ENCODE data around the gene ADGRD1. TPM values are rescaled to one million over a fixed set of nuclear protein-coding genes. Genes with fewer than 3 reads are reported as not detected.
A peak's percentile ranks its signal among the peaks of the same experiment; 100 is the strongest.

The ADGRD1 gene
- polyA plus RNA-seq, 3 donors, result 4.7 to 17.9 (median 4.9) TPM

DNA sequence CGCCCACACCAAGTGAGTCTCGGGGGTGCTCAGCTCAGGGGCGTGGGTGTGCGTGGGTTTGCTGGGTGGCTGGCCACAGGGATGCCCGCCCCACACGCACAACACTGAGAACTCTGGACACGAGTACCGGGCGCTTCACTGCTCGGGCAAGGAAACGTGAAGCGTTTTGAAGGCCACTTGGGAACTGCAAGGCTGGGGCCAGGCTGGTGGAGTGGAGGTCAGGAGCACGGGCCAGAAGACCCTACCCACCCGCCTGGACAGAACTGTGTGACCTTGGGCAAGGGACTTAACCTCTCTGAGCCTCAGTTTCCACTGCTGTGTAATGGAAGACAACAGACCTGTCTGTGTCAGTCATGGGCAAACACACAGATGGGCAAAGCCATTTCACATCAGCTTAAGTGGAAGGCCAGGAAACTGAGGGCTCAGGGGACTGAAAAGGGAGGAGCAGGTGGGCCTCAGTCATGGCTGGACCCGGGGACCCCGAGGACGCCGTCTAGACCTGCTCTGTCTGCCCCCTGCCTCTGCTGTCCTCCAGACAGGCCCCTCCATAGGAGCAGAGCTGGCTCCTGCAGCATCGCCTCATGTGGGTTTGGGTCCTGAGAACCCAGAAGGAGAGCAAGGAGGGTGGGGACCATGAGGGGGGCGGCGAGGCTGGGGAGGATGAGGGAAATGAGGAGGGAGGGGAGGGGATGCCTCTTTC is 52.5 kb downstream of the ADGRD1 start:
- TF ChIP-seq, protein P1, sequence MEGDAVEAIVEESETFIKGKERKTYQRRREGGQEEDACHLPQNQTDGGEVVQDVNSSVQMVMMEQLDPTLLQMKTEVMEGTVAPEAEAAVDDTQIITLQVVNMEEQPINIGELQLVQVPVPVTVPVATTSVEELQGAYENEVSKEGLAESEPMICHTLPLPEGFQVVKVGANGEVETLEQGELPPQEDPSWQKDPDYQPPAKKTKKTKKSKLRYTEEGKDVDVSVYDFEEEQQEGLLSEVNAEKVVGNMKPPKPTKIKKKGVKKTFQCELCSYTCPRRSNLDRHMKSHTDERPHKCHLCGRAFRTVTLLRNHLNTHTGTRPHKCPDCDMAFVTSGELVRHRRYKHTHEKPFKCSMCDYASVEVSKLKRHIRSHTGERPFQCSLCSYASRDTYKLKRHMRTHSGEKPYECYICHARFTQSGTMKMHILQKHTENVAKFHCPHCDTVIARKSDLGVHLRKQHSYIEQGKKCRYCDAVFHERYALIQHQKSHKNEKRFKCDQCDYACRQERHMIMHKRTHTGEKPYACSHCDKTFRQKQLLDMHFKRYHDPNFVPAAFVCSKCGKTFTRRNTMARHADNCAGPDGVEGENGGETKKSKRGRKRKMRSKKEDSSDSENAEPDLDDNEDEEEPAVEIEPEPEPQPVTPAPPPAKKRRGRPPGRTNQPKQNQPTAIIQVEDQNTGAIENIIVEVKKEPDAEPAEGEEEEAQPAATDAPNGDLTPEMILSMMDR (IDR thresholded peaks at IDR 0.05), result no peak
- Histone ChIP-seq H3K9me3 (replicated peaks in 1 of 2; ENCODE audit: control insufficient read depth in 1 of 2, insufficient read depth in 1 of 2, low read length in 2 of 2) (no peaks in the 10 kb centered on the region), H3K36me3 (replicated peaks in 1 of 2; ENCODE audit: control insufficient read depth in 1 of 2, insufficient read depth in 2 of 2, low read length in 2 of 2) (peaks cover 0 to 6% of the 10 kb centered on the region in 2 donors), H3K4me3 (replicated peaks in 1 of 3; ENCODE audit: low read depth in 2 of 3, low read length in 3 of 3) (no peak overlapping the region), H3K79me2 (ENCODE audit: insufficient read depth, low read length) (no peaks in the 10 kb centered on the region), H3K27me3 (ENCODE audit: control insufficient read depth in 2 of 2, insufficient read depth in 2 of 2, low read length in 2 of 2) (peaks cover 0 to 3% of the 10 kb centered on the region in 2 donors), H4K20me1 (ENCODE audit: insufficient read depth, low read length) (no peaks in the 10 kb centered on the region), H3K9ac (ENCODE audit: insufficient read depth, low read length, poor library complexity, severe bottlenecking) (no peak overlapping the region), H3K4me1 (ENCODE audit: control insufficient read depth in 1 of 2, insufficient read depth in 2 of 2, low read length in 2 of 2) (no peaks in the 10 kb centered on the region), H2AFZ (ENCODE audit: insufficient read depth, low read depth, low read length, poor library complexity, severe bottlenecking) (no peak overlapping the region), H3K4me2 (replicated peaks; ENCODE audit: extremely low read depth, low read length, poor library complexity, severe bottlenecking) (no peak overlapping the region), H3K27ac (ENCODE audit: low read depth in 1 of 2, low read length in 2 of 2) (no peak overlapping the region)
- Mint-ChIP-seq H3K9me3 (peaks cover 0 to 3% (median 2%) of the 10 kb centered on the region in 7 donors), H3K27ac (no peak overlapping the region), H3K36me3 (peaks cover 14 to 25% of the 10 kb centered on the region in 2 donors), H3K27me3 (ENCODE audit: low read depth in 3 of 3) (peaks cover 4 to 29% (median 21%) of the 10 kb centered on the region in 3 donors), H3K4me3 (peak overlapping the region in 1 of 2 donors; percentile 7), H3K4me1 (peaks cover 3% of the 10 kb centered on the region)
- 95% methylated on average over 21 of the region's 21 CpGs for WGBS (ENCODE audit: insufficient coverage)
- intact Hi-C loops (cut with micrococcal nuclease), result no loop called here
- DNase-seq, result no peak

DNA sequence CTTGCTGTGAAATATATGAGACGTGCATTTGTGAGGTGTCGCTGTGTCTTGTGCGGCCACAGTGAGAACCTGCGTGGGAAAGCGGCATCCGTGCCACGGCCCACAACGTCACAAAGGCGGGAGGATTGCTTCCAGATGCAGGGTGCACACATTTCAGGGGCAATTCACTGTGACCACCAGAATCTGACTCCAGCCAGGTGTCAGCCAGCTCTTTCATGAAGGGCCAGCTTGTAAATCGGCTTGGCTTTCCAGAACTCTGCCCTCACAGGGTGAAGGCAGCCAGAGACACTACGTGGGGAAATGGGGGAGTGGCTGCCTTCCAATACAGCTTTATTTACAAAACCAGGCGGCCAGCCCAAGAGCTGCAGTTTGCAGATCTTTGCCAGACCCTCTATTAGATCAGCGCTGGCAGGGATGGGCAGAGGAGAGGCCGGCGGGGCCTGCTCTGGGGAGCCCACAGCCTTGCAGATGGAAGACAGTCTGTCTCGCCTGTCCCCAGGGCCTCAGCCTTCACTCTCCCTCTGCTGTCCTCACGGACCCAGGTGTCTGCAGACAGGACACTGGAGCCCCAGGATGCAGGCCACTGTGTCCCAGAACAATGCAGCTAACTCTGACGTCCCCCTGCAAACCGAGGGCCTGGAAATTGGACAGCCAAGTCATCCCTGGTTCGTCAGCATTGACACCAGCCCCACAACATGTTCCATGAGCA is 53.5 kb downstream of the ADGRD1 start:
- no peak overlapping the region for H2AFZ ChIP-seq (ENCODE audit: insufficient read depth, low read depth, low read length, poor library complexity, severe bottlenecking)
- H3K9ac ChIP-seq (ENCODE audit: insufficient read depth, low read length, poor library complexity, severe bottlenecking), result no peak overlapping the region
- no peaks in the 10 kb centered on the region for H4K20me1 ChIP-seq (ENCODE audit: insufficient read depth, low read length)
- no peak overlapping the region for H3K4me3 ChIP-seq (replicated peaks in 1 of 3; ENCODE audit: low read depth in 2 of 3, low read length in 3 of 3)
- Mint-ChIP-seq H3K27me3 (ENCODE audit: low read depth in 3 of 3) (peaks cover 4 to 29% (median 21%) of the 10 kb centered on the region in 3 donors), H3K27ac (no peak overlapping the region), H3K9me3 (peaks cover 0 to 2% (median 0%) of the 10 kb centered on the region in 7 donors), H3K36me3 (peaks cover 10 to 21% of the 10 kb centered on the region in 2 donors), H3K4me1 (peaks cover 3% of the 10 kb centered on the region), H3K4me3 (no peak overlapping the region)
- H3K4me1 ChIP-seq (ENCODE audit: control insufficient read depth in 1 of 2, insufficient read depth in 2 of 2, low read length in 2 of 2), result no peaks in the 10 kb centered on the region
- TF ChIP-seq, protein P1 (IDR thresholded peaks at IDR 0.05), result no peak
- DNase-seq, result no peak
- H3K4me2 ChIP-seq (replicated peaks; ENCODE audit: extremely low read depth, low read length, poor library complexity, severe bottlenecking), result no peak overlapping the region
- no peaks in the 10 kb centered on the region for H3K9me3 ChIP-seq (replicated peaks in 1 of 2; ENCODE audit: control insufficient read depth in 1 of 2, insufficient read depth in 1 of 2, low read length in 2 of 2)
- peaks cover 0 to 6% of the 10 kb centered on the region in 2 donors for H3K36me3 ChIP-seq (replicated peaks in 1 of 2; ENCODE audit: control insufficient read depth in 1 of 2, insufficient read depth in 2 of 2, low read length in 2 of 2)
- WGBS (ENCODE audit: insufficient coverage), result 82% methylated on average over 18 of the region's 20 CpGs
- peaks cover 0 to 3% of the 10 kb centered on the region in 2 donors for H3K27me3 ChIP-seq (ENCODE audit: control insufficient read depth in 2 of 2, insufficient read depth in 2 of 2, low read length in 2 of 2)
- H3K27ac ChIP-seq (ENCODE audit: low read depth in 1 of 2, low read length in 2 of 2), result no peak overlapping the region
- intact Hi-C loops (cut with micrococcal nuclease), result no loop called here
- no peaks in the 10 kb centered on the region for H3K79me2 ChIP-seq (ENCODE audit: insufficient read depth, low read length)
